PC-9 (cell line): Measurements from ENCODE around the gene CNTNAP5. TPM values are rescaled to one million over a fixed set of nuclear protein-coding genes. Genes with fewer than 3 reads are reported as not detected.

ENCODE experiments used
- BruUV-seq: library from RNA; stranded (reverse); fragments of 400-500 nt; replicated peaks from 2 replicates; lab custom pipeline; 2021; lab: Mats Ljungman, UMichigan
- CTCF ChIA-PET: fragments of 300-600 bp; sonication (Branson Sonifier 250); formaldehyde crosslinking; loops from one replicate; lab custom pipeline; 2022; ENCODE audit warnings: antibody characterized with exemption; lab: Charles Lee
- POLR2A ChIA-PET: fragments of 300-600 bp; sonication (Branson Sonifier 250); formaldehyde crosslinking; loops from one replicate; lab custom pipeline; 2022; ENCODE audit warnings: antibody characterized with exemption; ENCODE audit not compliant: unreplicated experiment; lab: Charles Lee
- DNase-seq, 2 experiments: peaks; one replicate each; pipeline versions ENCODE4 v3.0.0 to v3.0.0-alpha.2; 2015 to 2022; ENCODE audit warnings: mixed read lengths in 1 of 2
- H2AFZ ChIP-seq: fragments of 200-600 bp; sonication (generic); 2 replicates; pipeline ENCODE4 v1.8.1; 2017; ENCODE audit warnings: antibody characterized with exemption
- H3F3A ChIP-seq: fragments of 200-600 bp; sonication (generic); 2 replicates; pipeline ENCODE4 v1.8.1; 2017; ENCODE audit warnings: antibody characterized with exemption, mild to moderate bottlenecking, low read depth; ENCODE audit not compliant: insufficient read depth
- H3K27ac ChIP-seq: fragments of 200-600 bp; sonication (generic); 2 replicates; pipeline ENCODE4 v1.6.1; 2016; ENCODE audit warnings: mixed run types
- H3K27me3 ChIP-seq: fragments of 200-600 bp; sonication (generic); 2 replicates; pipeline ENCODE4 v1.6.1; 2016; ENCODE audit warnings: low read depth, mixed run types; ENCODE audit not compliant: insufficient read depth
- H3K36me3 ChIP-seq: fragments of 200-600 bp; sonication (generic); 2 replicates; pipeline ENCODE4 v1.6.1; 2016; ENCODE audit warnings: low read depth, mixed run types
- H3K4me1 ChIP-seq: fragments of 200-600 bp; sonication (generic); replicated peaks from 2 replicates; pipeline ENCODE4 v1.6.1; 2016; ENCODE audit warnings: mixed run types; ENCODE audit not compliant: insufficient read depth
- H3K4me2 ChIP-seq: fragments of 200-600 bp; sonication (generic); 2 replicates; pipeline ENCODE4 v1.6.1; 2017; ENCODE audit warnings: mixed run types
- H3K4me3 ChIP-seq: fragments of 200-600 bp; sonication (generic); 2 replicates; pipeline ENCODE4 v1.6.1; 2016; ENCODE audit warnings: mixed run types
- H3K79me2 ChIP-seq: fragments of 200-600 bp; sonication (generic); 2 replicates; pipeline ENCODE4 v1.6.1; 2017; ENCODE audit warnings: low read depth, mixed run types
- H3K9me2 ChIP-seq: fragments of 200-600 bp; sonication (generic); 2 replicates; pipeline ENCODE4 v1.8.1; 2017; ENCODE audit warnings: mild to moderate bottlenecking; ENCODE audit not compliant: insufficient read depth
- H3K9me3 ChIP-seq: fragments of 200-600 bp; sonication (generic); 2 replicates; pipeline ENCODE4 v1.8.1; 2016; ENCODE audit warnings: low read depth; ENCODE audit not compliant: insufficient read depth
- H4K20me1 ChIP-seq: fragments of 200-600 bp; sonication (generic); 2 replicates; pipeline ENCODE4 v1.8.1; 2017; ENCODE audit not compliant: insufficient read depth
- EZH2 ChIP-seq: fragments of 200-600 bp; sonication (generic); IDR thresholded peaks from 2 replicates; pipeline ENCODE4 v1.8.0; 2017; ENCODE audit warnings: antibody characterized with exemption, low read depth
- intact Hi-C: fragments of 100-400 bp; cut with micrococcal nuclease; formaldehyde crosslinking; loops from one replicate; pipeline ENCODE4 v1.10.0; 2022; ENCODE audit not compliant: unreplicated experiment
- total RNA-seq: library from RNA; stranded (reverse); gene quantifications from 2 replicates; pipeline ENCODE4 v1.2.3, GENCODE V29; 2021
- TF ChIP-seq, protein P1 (sequence below): fragments of 200-600 bp; sonication (generic); conservative IDR thresholded peaks from 2 replicates; pipeline ENCODE4 v1.6.1; 2017; ENCODE audit warnings: mixed run types, antibody characterized with exemption, mild to moderate bottlenecking, moderate library complexity

Gene CNTNAP5
- total RNA-seq, 1 experiment from 2014 or later: not detected

DNA sequence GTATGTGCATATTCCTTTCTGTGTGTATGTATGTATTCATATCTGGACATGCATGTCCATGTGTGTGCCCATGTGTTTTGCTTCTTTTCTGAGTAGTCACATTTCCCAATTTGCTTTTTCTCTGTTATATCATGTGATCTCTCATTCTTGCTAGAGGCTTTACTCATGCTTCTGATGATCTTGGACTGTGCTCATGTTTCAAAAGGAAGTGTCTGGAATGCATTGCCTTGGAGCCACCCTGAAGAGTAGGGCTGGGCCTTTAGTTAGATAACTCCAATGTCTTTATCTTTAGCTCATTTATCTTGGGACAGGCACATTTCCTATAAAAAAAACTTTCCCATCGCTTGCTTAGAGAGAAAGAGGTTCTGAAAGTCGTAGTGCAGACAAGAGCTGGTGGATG, 859.2 kb downstream of the CNTNAP5 start:
- Histone ChIP-seq H3F3A (peaks cover 6% of the 10 kb centered on the region), H3K4me1 (no peaks in the 10 kb centered on the region), H3K4me2 (no peak overlapping the region), H2AFZ (no peak overlapping the region), H3K27me3 (no peaks in the 10 kb centered on the region), H3K27ac (no peak overlapping the region), H3K79me2 (no peaks in the 10 kb centered on the region), H3K4me3 (no peak overlapping the region), H4K20me1 (no peaks in the 10 kb centered on the region), H3K9me3 (no peaks in the 10 kb centered on the region), H3K9me2 (no peaks in the 10 kb centered on the region), H3K36me3 (no peaks in the 10 kb centered on the region)
- POLR2A ChIA-PET: no interaction called here
- TF ChIP-seq, protein P1, sequence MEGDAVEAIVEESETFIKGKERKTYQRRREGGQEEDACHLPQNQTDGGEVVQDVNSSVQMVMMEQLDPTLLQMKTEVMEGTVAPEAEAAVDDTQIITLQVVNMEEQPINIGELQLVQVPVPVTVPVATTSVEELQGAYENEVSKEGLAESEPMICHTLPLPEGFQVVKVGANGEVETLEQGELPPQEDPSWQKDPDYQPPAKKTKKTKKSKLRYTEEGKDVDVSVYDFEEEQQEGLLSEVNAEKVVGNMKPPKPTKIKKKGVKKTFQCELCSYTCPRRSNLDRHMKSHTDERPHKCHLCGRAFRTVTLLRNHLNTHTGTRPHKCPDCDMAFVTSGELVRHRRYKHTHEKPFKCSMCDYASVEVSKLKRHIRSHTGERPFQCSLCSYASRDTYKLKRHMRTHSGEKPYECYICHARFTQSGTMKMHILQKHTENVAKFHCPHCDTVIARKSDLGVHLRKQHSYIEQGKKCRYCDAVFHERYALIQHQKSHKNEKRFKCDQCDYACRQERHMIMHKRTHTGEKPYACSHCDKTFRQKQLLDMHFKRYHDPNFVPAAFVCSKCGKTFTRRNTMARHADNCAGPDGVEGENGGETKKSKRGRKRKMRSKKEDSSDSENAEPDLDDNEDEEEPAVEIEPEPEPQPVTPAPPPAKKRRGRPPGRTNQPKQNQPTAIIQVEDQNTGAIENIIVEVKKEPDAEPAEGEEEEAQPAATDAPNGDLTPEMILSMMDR: no peak
- DNase-seq: no peak
- intact Hi-C loops: no loop called here
- CTCF ChIA-PET: no interaction called here
- BruUV-seq: no TSS peak

GRCh38 chr2:124886216-124886615, 861.1 kb downstream of the CNTNAP5 start:
- no peak overlapping the region for H3K4me3 ChIP-seq
- no peak overlapping the region for H3K4me2 ChIP-seq
- peaks cover 6% of the 10 kb centered on the region for H3F3A ChIP-seq
- no peaks in the 10 kb centered on the region for H3K79me2 ChIP-seq
- no peaks in the 10 kb centered on the region for H3K27me3 ChIP-seq
- ChIA-PET CTCF (no interaction called here), POLR2A (no interaction called here)
- BruUV-seq: no TSS peak
- no peak for DNase-seq
- no peaks in the 10 kb centered on the region for H4K20me1 ChIP-seq
- no peaks in the 10 kb centered on the region for H3K36me3 ChIP-seq
- H3K27ac ChIP-seq: no peak overlapping the region
- intact Hi-C loops: no loop called here
- no peaks in the 10 kb centered on the region for H3K9me2 ChIP-seq
- no peaks in the 10 kb centered on the region for H3K4me1 ChIP-seq
- no peak overlapping the region for H2AFZ ChIP-seq
- no peaks in the 10 kb centered on the region for H3K9me3 ChIP-seq
- TF ChIP-seq, protein P1: no peak
- no peak for TF ChIP-seq EZH2

DNA sequence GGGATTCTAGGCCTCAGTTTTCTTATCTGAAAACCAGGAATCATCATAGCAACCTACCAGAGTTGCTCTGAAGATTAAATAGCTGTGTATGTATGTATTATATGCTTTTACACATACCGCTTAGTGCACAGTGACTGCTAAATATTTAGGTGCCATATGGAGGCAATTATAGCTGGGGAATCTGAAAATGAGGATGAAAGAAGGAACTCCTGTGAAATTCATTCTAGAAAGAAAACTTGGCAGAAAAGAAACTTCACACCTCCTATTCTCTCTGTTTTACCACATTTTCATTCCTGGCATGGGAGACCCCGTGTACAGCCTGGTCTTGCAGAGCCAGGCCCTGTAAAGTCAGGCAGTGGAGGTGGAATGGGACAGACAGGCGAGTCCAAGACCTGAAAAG, 862.4 kb downstream of the CNTNAP5 start:
- H3K9me3 ChIP-seq: no peaks in the 10 kb centered on the region
- no peaks in the 10 kb centered on the region for H4K20me1 ChIP-seq
- H3K4me3 ChIP-seq: no peak overlapping the region
- TF ChIP-seq, protein P1: no peak
- TF ChIP-seq EZH2: no peak
- intact Hi-C loops: no loop called here
- no peaks in the 10 kb centered on the region for H3K79me2 ChIP-seq
- ChIA-PET POLR2A (no interaction called here), CTCF (no interaction called here)
- H3K27ac ChIP-seq: no peak overlapping the region
- H3K27me3 ChIP-seq: no peaks in the 10 kb centered on the region
- peaks cover 6% of the 10 kb centered on the region for H3F3A ChIP-seq
- no peak for DNase-seq
- BruUV-seq: no TSS peak
- H3K9me2 ChIP-seq: no peaks in the 10 kb centered on the region
- no peak overlapping the region for H2AFZ ChIP-seq
- H3K4me1 ChIP-seq: no peaks in the 10 kb centered on the region
- no peaks in the 10 kb centered on the region for H3K36me3 ChIP-seq
- no peak overlapping the region for H3K4me2 ChIP-seq
